Central memory CD4-positive, alpha-beta T cell (primary cell): ENCODE results near the gene UFD1.

Experiments used
- DNase-seq: peaks from one replicate; pipeline ENCODE4 v3.0.0; 2022

UFD1 gene

DNA sequence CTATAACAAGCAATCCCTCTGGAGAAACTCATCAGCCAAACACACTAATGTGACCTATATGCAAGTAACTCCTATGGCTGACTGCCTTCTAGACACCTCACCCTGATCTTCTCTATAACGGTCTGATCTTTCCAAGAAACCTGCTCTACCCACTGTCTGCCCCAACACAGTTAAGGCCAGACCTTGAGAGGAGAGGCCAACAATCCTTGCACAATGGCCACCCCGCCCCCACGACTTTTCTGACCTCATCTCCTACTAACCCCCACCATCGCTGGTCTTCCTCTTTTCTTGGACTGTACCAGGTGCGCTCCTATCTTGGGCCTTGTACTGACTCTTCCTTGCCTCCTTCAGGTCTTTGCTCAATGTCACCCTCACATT lies 59.9 kb downstream of the UFD1 start:
- DNase-seq, result no peak

DNA sequence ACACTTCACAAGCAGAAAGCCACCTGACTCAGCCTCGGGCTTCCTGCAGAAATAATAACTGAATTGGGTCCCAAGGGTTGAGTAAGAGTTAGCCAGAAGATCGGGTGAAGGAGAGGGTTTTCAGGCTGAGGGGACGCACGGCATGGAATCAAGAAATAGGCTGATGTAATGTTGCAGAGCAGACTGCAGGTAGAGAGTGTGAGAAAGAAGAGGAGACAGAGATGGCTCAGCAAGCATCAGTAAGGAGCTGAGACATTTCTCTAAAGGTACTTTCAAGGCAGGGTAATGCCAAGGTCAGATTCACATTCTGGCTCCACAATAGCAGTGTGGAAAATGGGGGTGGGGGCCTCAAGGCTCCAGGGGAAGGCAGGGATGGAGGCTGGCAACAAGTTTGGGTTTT lies 66.1 kb downstream of the UFD1 start:
- DNase-seq, result no peak

DNA sequence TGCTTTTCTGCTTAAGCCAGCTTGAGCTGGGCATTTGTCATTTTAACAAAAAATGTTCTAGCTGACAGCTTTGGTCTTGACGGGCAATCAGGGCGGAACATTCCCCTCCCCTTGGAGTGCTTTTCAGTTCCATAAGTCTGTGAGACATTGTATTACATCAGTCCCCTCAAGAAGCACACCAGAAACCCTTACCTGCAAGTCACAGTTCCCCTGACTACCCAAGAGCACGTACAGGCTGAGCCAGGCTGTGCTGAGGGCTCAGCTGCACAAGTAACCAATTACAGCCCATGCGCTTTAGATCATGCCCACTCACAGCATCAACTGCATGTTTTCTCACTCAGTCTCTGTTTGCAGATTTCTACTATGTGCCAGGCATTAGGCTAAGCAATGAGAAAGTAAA lies 66.5 kb downstream of the UFD1 start:
- no peak for DNase-seq

DNA sequence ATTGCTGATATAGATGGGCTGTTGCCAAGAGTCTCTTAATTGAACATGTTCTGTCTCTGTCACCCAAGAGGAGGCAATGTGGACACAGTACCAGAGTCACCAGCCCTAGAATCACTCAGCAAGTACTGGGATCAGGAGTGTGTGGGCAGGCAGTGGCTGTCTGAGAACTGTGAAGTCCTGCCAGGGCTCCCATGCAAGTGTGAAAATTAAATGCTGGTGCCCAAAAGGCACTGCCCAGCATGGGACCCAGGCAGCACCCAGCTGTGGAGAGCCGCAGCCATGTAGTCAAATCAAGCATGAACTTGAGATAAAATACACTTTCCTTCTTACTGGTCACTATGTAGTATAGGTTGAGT lies 67.3 kb downstream of the UFD1 start:
- DNase-seq, result no peak

DNA sequence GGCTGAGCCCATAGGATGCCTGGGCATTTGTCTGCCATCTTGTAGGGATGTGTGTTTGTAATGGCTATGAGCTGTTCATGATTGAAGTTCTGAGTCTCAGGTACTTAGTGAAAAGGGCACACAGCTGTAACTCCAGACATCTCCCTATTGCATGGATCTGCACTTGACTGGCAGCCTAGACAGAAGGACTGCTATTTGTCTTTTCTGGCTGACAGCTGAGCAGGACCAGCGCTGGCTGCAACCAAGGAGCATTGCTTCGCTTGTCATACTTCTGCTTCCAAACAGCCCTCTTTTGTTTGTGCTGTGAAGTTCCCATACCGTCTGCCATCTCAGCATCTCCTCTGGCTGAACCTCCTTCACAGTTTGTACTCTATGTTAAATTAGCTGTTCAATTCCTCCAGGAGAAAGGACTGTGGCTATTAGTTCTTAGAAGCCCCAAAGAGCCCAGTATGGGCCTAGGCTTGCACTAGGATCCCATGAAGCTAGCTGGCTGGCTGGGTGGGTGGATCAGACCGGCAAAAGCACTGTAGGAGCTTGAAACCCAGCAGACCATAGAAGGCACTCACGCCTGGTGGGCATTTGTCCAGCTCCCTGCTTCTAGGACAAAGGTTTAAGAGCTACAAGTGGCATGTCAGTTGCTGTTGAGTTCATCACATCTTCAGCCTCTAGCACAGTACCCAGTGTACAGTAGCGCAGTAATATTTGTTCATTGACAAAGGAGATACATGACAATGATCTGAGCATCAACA lies 67.9 kb downstream of the UFD1 start:
- DNase-seq, result no peak

DNA sequence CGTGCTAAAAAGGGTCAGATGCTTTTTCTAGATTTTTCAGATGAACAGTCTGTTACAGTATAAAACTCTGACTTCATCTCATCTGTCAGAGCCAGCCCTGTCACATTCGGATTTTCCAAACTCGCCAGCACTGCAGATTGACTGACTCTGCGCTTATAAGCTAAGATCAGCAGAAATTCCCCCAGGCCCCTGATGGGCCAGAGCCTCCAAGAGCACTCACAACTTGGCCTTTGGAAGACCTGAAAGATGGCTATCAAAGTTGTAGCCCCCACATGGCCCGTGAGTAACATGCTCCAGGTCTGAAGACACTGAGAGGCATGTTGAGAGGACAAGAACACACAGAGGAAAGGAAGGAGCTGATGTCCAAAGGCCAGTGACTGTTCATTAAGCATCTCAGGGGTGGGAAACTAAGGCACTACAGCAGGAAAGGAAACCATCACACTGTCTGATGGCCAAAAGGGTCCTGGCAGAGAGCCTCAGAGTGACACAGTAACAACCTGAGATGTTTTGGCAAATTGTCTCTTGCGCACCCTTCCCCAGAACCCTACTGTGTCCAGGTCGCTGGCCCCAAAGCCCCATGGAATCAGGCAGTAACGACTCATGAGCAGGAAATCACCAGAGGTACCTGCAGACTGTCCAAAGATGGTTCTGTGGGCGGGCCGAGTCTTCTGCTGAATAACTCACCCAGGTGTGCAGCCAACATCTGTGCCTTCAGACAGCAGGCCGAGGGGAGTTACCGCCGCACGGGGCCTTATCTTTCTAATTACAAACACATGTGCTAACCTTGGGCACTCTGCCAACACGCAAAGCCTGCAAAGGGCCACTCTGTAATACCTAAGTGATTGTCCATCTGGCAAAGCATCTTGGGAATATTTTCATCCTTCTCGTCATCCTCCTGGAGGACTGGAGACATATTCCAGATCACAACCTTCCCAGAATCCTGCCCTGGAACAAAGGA lies 71.1 kb downstream of the UFD1 start:
- DNase-seq, result no peak

DNA sequence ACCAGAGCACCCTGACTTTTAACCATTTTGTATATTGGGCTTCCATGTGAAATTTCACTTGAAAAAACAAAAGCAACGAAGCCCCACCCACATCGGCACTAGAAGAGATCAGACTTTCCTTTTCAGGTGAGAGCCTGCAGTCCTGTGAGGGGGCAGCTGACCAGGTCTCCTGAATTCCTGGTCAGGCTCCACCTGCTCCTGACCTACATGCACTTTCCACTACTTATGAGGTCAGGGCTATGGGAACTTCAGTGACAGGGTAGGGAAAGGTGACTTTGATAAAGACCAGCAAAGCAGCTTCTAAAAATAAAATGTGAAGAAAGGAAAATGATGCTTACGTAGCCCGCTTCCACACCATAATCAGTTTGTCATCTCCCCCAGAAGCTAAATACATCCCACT lies 72.1 kb downstream of the UFD1 start:
- no peak for DNase-seq

DNA sequence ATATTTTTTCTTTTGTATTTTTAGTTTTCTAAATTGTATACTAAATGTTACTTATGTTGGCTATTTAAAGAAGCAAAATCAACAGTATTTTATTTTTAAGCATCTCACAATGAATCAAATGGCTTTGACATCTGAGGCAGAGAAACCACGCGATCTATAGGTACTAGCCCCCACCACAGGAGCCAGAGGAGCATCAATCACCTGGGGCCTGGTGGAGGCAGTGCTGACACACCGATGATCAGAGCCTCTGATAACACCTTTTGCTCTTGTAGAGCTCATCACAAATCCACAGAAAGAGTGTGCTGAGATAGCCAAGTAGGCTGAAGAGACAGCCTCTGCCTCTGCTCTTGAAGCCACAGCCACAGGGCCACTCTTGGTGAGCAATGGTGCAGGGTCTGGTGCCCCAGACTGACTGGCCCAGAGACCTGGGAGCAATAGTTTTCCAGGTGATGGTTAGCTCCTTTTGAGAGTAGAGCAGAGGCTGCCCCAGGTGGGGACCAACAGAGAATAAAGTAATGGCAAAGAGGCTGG lies 72.6 kb downstream of the UFD1 start:
- no peak for DNase-seq

DNA sequence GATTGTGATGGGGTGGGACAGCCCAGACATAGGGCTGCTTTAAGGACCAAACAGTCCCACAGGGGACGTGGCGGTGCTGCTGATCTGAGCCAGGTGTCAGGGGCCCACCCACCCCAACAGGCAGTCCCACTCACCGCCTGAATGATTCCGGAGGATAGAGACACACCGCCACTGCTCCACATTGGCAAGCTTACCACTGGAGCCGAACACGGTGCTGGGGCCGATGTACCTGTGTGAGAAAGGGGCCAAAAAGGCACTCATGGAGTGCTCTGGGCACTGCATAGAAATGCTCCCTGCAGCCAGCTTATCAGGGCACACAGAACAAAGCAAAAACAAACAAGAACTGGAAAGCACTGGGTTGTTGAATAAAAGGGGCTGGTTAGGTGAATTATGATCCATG lies 73.3 kb downstream of the UFD1 start:
- no peak for DNase-seq

DNA sequence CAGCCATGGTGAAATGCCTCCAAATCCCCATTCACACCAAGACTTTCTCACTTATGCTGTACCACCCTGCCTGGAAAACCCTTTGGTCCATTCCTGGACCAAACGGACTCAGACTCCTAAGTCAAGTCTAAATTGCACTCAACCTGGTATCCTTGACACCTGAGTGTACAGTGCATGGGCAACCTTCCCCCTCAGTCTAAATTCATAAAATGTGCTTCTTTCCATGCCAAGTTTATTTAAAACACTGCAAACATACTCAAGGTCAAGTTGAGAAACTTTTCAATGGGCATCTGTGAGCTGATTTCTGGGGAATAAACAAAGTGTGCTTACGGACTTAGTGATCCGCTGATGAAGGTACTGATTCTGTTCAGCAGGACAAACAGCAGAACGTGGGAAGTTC lies 73.9 kb downstream of the UFD1 start:
- no peak for DNase-seq

DNA sequence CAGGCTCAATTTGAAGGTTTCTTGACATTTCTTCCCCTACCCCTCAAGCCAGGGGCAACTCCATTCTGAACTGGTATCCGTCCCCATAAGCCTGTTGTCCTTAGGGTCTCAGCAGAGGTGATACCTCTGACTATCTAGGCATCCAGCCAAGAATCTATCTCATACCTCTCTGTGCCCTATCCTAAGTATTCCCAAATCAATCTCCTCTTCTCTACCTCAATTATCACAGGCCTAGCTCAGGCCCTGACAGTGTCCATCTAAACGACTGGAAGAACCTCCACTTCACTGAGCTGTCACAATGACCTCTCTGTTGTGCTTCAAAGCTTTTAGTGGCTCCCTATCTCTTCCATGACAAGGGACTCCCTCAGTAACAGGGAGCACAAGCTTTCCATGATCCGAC lies 74.3 kb downstream of the UFD1 start:
- no peak for DNase-seq

DNA sequence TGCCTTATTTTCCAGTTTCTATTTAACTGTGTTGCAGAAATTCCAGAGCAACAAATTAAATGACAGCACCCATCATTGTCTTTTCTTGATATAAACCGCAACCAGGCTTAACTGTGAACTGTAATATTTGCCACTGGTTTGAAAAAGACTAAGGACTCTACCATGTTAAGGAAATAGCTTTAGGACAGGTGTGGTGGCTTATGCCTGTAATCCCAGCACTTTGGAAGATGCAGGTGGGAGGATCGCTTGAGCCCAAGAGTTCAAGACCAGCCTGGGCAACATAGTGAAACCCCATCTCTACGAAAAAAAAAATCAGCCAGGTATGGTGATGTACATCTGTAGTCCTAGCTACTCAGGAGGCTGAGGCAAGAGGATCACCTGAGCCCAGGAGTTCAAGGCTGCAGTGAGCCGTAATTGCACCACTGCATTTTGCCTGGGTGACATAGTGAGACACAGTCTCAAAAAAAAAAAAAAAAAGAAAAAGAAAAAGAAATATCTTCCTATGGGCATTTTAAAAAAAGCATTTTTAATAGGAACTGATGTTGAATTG lies 76.3 kb downstream of the UFD1 start:
- no peak for DNase-seq

DNA sequence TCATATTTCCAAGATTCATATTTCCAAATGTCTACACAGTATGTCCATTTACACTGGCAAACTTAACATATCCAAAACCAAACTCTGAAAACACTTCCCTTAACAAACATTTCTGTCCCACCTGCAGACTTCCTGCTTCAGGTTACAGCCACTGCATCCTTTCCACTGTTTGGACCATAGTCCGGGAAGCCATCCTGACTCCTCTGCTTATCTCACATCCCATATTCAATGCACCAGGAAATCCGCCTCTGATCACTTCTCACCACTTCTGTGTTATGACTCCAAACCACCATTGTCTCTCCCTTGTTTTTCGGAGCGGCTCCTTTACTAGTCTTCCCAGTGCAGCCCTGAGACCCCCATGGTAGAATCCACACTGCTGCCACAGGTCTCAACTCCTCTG lies 77.5 kb downstream of the UFD1 start:
- no peak for DNase-seq

DNA sequence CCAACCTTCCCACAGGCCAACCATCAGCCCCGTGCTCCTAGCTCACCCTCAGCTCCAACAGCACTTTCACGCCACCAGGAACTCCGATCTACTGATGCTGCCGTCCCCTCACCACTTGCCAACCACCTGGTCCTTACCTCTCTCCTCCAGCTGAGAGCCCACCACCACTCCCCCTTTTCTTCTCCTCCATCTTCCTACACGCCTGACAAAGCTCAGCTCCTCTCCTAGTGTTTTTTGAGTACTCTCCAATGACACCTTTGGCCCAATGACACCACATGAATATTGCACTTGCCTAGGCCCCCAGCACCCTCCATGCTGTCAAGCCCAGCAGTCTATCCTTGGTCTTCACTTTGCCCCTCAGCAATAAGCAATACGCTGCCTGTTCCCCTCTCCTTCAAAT lies 78.1 kb downstream of the UFD1 start:
- no peak for DNase-seq
